Gastrocnemius medialis (tissue), 4 donors: ENCODE data around the gene MYO1F.

Experiments
- CTCF ChIP-seq, 5 experiments: fragments of 450-650 bp in 3 of 5; fragments of 200-600 bp in 2 of 5; sonication (generic) in 2 of 5; IDR thresholded peaks in 4 of 5; conservative IDR thresholded peaks in 1 of 5; 1 replicate in 4 of 5; 2 replicates in 1 of 5; pipeline ENCODE4 v1.5.1; 2016 to 2019; ENCODE audit warnings: antibody characterized with exemption in 5 of 5, mild to moderate bottlenecking in 3 of 5, moderate library complexity in 3 of 5
- POLR2A ChIP-seq, 2 donors: fragments of 450-650 bp; IDR thresholded peaks; one replicate each; pipeline ENCODE4 v1.6.1; 2017; ENCODE audit warnings: antibody characterized with exemption in 2 of 2, mild to moderate bottlenecking in 2 of 2, moderate library complexity in 2 of 2

GRCh38 chr19:8617984-8618383 is 40.7 kb upstream of the MYO1F start:
- TF ChIP-seq CTCF (IDR thresholded peaks at IDR 0.05 in 4 of 5, conservative IDR thresholded peaks at IDR 0.05 in 1 of 5), result no peak
- TF ChIP-seq POLR2A (IDR thresholded peaks at IDR 0.05), result no peak
